A673 (cell line): ENCODE results near the gene ZMIZ2. TPM values are rescaled to one million over a fixed set of nuclear protein-coding genes. Genes with fewer than 3 reads are reported as not detected.
"Not testable (repeated sequence)": the region's sequence is repeated elsewhere in the genome, so short reads cannot be mapped to it uniquely, and the experiment has no call there.

ENCODE experiments used
- BruUV-seq: library from RNA; stranded (reverse); fragments of 400-500 nt; replicated peaks from 2 replicates; lab custom pipeline; 2021; lab: Mats Ljungman, UMichigan
- CTCF ChIA-PET: fragments of 300-600 bp; sonication (Branson Sonifier 250); formaldehyde crosslinking; loops from one replicate; lab custom pipeline; 2022; ENCODE audit warnings: antibody characterized with exemption; lab: Charles Lee
- POLR2A ChIA-PET: fragments of 300-600 bp; sonication (Branson Sonifier 250); formaldehyde crosslinking; loops from one replicate; lab custom pipeline; 2022; ENCODE audit warnings: antibody characterized with exemption; ENCODE audit not compliant: low non-redundant PET; lab: Charles Lee
- DNase-seq: peaks from one replicate; pipeline ENCODE4 v3.0.0-alpha.2; 2015; ENCODE audit warnings: low spot score
- H3K27ac ChIP-seq: fragments of 200-600 bp; sonication (generic); 2 replicates; pipeline ENCODE4 v1.5.1; 2016; ENCODE audit warnings: mixed run types, low read depth, mild to moderate bottlenecking, mixed read lengths, antibody characterized with exemption, low read length; ENCODE audit not compliant: poor library complexity, severe bottlenecking
- H3K27me3 ChIP-seq: fragments of 200-600 bp; sonication (generic); replicated peaks from 2 replicates; pipeline ENCODE4 v1.6.1; 2017; ENCODE audit warnings: mixed run types, low read depth, mild to moderate bottlenecking, mixed read lengths, antibody characterized with exemption, low read length; ENCODE audit not compliant: insufficient read depth, poor library complexity
- H3K36me3 ChIP-seq: fragments of 200-600 bp; sonication (generic); 2 replicates; pipeline ENCODE4 v1.6.1; 2016; ENCODE audit warnings: mixed run types, mild to moderate bottlenecking, mixed read lengths, antibody characterized with exemption, low read length; ENCODE audit not compliant: insufficient read depth, poor library complexity, severe bottlenecking
- H3K4me1 ChIP-seq: fragments of 200-600 bp; sonication (generic); 2 replicates; pipeline ENCODE4 v1.6.1; 2017; ENCODE audit warnings: mixed run types, mild to moderate bottlenecking, mixed read lengths, antibody characterized with exemption, low read length; ENCODE audit not compliant: insufficient read depth, poor library complexity, severe bottlenecking
- H3K4me3 ChIP-seq: fragments of 200-600 bp; sonication (generic); 2 replicates; pipeline ENCODE4 v1.5.1; 2016; ENCODE audit warnings: low read depth, mixed run types, mild to moderate bottlenecking, mixed read lengths, low read length; ENCODE audit not compliant: poor library complexity, severe bottlenecking
- H3K9me3 ChIP-seq: fragments of 200-600 bp; sonication (generic); 2 replicates; pipeline ENCODE4 v1.6.1; 2016; ENCODE audit warnings: mixed run types, low read depth, mild to moderate bottlenecking, mixed read lengths, antibody characterized with exemption, low read length; ENCODE audit not compliant: poor library complexity, severe bottlenecking
- EZH2 ChIP-seq: fragments of 200-600 bp; sonication (generic); IDR thresholded peaks from 2 replicates; pipeline ENCODE4 v1.6.1; 2017; ENCODE audit warnings: borderline replicate concordance, low read depth, mild to moderate bottlenecking, mixed read lengths, antibody characterized with exemption, low read length; ENCODE audit not compliant: poor library complexity, severe bottlenecking
- intact Hi-C: fragments of 100-400 bp; cut with micrococcal nuclease; formaldehyde crosslinking; loops from one replicate; pipeline ENCODE4 v1.10.0; 2022; ENCODE audit not compliant: unreplicated experiment
- total RNA-seq: library from RNA; stranded (reverse); gene quantifications from 2 replicates; pipeline ENCODE4 v1.2.3, GENCODE V29; 2021
- TF ChIP-seq, protein P1 (sequence below): fragments of 300-800, 200-600 bp; sonication (generic); conservative IDR thresholded peaks from 2 replicates; pipeline ENCODE4 v1.5.1; 2017; ENCODE audit warnings: low read depth, mild to moderate bottlenecking, antibody characterized with exemption, low read length, moderate library complexity, mixed read lengths

The ZMIZ2 gene
- total RNA-seq, 1 experiment from 2014 or later, result 114 TPM

- Histone ChIP-seq H3K4me3 (no peak overlapping the region), H3K9me3 (no peaks in the 10 kb centered on the region), H3K27ac (no peak overlapping the region), H3K4me1 (no peaks in the 10 kb centered on the region), H3K27me3 (no peaks in the 10 kb centered on the region), H3K36me3 (peaks cover 5% of the 10 kb centered on the region)
- CTCF ChIA-PET, result no interaction called here
- no peak for DNase-seq
- no peak for TF ChIP-seq EZH2
- TF ChIP-seq, protein P1, sequence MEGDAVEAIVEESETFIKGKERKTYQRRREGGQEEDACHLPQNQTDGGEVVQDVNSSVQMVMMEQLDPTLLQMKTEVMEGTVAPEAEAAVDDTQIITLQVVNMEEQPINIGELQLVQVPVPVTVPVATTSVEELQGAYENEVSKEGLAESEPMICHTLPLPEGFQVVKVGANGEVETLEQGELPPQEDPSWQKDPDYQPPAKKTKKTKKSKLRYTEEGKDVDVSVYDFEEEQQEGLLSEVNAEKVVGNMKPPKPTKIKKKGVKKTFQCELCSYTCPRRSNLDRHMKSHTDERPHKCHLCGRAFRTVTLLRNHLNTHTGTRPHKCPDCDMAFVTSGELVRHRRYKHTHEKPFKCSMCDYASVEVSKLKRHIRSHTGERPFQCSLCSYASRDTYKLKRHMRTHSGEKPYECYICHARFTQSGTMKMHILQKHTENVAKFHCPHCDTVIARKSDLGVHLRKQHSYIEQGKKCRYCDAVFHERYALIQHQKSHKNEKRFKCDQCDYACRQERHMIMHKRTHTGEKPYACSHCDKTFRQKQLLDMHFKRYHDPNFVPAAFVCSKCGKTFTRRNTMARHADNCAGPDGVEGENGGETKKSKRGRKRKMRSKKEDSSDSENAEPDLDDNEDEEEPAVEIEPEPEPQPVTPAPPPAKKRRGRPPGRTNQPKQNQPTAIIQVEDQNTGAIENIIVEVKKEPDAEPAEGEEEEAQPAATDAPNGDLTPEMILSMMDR, result no peak
- POLR2A ChIA-PET, result interaction anchor here (0.6 kb wide), 1 partner anchor 37 kb away, joined by 4 read pairs; no protein-coding TSS in a partner anchor
- intact Hi-C loops, result no loop called here
- no TSS peak for BruUV-seq
Observed at GRCh38 chr7:44772440-44772839, 23.8 kb downstream of the ZMIZ2 start.

DNA sequence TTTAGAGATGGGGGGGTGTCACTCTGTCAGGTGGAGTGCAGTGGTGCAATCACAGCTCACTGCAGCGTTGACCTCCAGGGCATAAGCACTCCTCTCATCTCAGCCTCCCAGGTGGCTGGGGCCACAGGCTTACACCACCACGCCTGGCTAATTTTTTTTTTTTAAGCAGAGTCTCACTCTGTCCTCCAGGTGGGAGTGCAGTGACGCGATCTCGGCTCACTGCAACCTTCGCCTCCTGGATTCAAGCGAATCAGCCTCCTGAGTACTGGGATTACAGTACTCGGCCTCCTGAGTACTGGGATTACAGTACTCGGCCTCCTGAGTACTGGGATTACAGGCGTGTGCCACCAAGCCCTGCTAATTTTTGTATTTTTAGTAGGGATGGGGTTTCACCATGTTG lies 24.2 kb downstream of the ZMIZ2 start:
- Histone ChIP-seq H3K9me3 (no peaks in the 10 kb centered on the region), H3K27ac (no peak overlapping the region), H3K36me3 (peaks cover under 1% of the 10 kb centered on the region), H3K4me3 (no peak overlapping the region), H3K27me3 (no peaks in the 10 kb centered on the region), H3K4me1 (no peaks in the 10 kb centered on the region)
- ChIA-PET CTCF (no interaction called here), POLR2A (no interaction called here)
- BruUV-seq, result no TSS peak
- no peak for TF ChIP-seq EZH2
- TF ChIP-seq, protein P1, result no peak
- no peak for DNase-seq
- intact Hi-C loops, result no loop called here

DNA sequence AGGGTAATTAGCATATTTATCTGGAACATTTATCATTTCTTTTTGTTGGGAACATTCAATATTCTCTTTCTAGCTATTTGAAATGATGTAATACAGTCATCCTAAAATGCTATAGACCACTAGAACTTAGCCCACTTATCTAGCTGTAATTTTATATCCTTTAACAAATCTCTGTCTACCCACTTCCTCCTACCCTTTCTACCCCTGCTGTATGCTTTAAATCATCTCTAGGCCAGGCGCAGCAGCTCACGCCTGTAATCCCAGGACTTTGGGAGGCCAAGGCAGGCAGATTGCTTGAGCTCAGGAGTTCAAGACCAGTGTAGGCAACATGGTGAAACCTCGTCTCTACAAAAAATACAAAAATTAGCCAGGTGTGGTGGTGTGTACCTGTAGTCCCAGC lies 25.8 kb downstream of the ZMIZ2 start:
- H3K9me3 ChIP-seq, H3K36me3 ChIP-seq, POLR2A ChIA-PET, H3K4me3 ChIP-seq, intact Hi-C loops, H3K27me3 ChIP-seq, CTCF ChIA-PET, H3K4me1 ChIP-seq, BruUV-seq, H3K27ac ChIP-seq, DNase-seq: not testable (repeated sequence)

- ChIA-PET POLR2A (no interaction called here), CTCF (no interaction called here)
- H3K36me3 ChIP-seq, result no peaks in the 10 kb centered on the region
- DNase-seq, result no peak
- TF ChIP-seq EZH2, result no peak
- TF ChIP-seq, protein P1, result no peak
- BruUV-seq, result no TSS peak
- no peak overlapping the region for H3K4me3 ChIP-seq
- no peaks in the 10 kb centered on the region for H3K4me1 ChIP-seq
- H3K9me3 ChIP-seq, result no peaks in the 10 kb centered on the region
- intact Hi-C loops, result no loop called here
- no peaks in the 10 kb centered on the region for H3K27me3 ChIP-seq
- H3K27ac ChIP-seq, result no peak overlapping the region
Observed at GRCh38 chr7:44775383-44776107, 26.9 kb downstream of the ZMIZ2 start.
